CD4-positive, alpha-beta T cell (primary cell): ENCODE measurements around the gene NOXA1. TPM values are rescaled to one million over a fixed set of nuclear protein-coding genes. Genes with fewer than 3 reads are reported as not detected.

Experiments used
- ATAC-seq: fragments of 200-7000 bp; cut with Tn5 transposase; one replicate; pipeline ENCODE4 v1.10.0; 2022; ENCODE audit warnings: mild to moderate bottlenecking; ENCODE audit not compliant: poor library complexity
- CTCF ChIA-PET: fragments of 350-600 bp; sonication (Branson Sonifier 250); formaldehyde crosslinking; loops from one replicate; lab custom pipeline; 2021; ENCODE audit warnings: antibody characterized with exemption, inconsistent platforms; lab: Charles Lee
- POLR2A ChIA-PET: fragments of 350-600 bp; sonication (Branson Sonifier 250); formaldehyde crosslinking; loops from one replicate; lab custom pipeline; 2021; ENCODE audit warnings: antibody characterized with exemption, inconsistent platforms; lab: Charles Lee
- DNase-seq, 14 experiments: peaks; one replicate each; pipeline ENCODE4 v3.0.0-alpha.2; 2013 to 2020; ENCODE audit warnings: mixed read lengths in 2 of 14
- H3K27ac ChIP-seq, 2 donors: one replicate each; pipeline versions ENCODE4 v1.5.1 to v1.7.0; 2013; ENCODE audit warnings: low read length in 2 of 2, low read depth in 1 of 2, mild to moderate bottlenecking in 1 of 2
- H3K27me3 ChIP-seq, 2 experiments: 1 replicate in 1 of 2; 2 replicates in 1 of 2; pipeline versions ENCODE4 v1.6.1 to v1.7.0; 2013; ENCODE audit warnings: low read length in 2 of 2, control low read depth in 1 of 2, mild to moderate bottlenecking in 1 of 2, moderate library complexity in 1 of 2; ENCODE audit not compliant: insufficient read depth in 2 of 2, control insufficient read depth in 1 of 2
- H3K36me3 ChIP-seq: one replicate; pipeline ENCODE4 v1.6.1; 2013; ENCODE audit warnings: low read length, control low read depth; ENCODE audit not compliant: insufficient read depth
- H3K4me1 ChIP-seq: one replicate; pipeline ENCODE4 v1.6.1; 2013; ENCODE audit warnings: low read length, control low read depth; ENCODE audit not compliant: insufficient read depth
- H3K4me3 ChIP-seq: one replicate; pipeline ENCODE4 v1.5.1; 2013; ENCODE audit warnings: mild to moderate bottlenecking, low read length, moderate library complexity
- H3K9me3 ChIP-seq, 2 experiments: 1 replicate in 1 of 2; 2 replicates in 1 of 2; pipeline versions ENCODE4 v1.6.1 to v1.7.0; 2013; ENCODE audit warnings: low read length in 2 of 2, mild to moderate bottlenecking in 2 of 2, control low read depth in 1 of 2, moderate library complexity in 1 of 2; ENCODE audit not compliant: control insufficient read depth in 1 of 2, insufficient read depth in 1 of 2
- H3K27ac Mint-ChIP-seq: one replicate; pipeline ENCODE4 v1.8.0; 2020; ENCODE audit warnings: mixed read lengths
- H3K27me3 Mint-ChIP-seq: one replicate; pipeline ENCODE4 v1.8.0; 2021; ENCODE audit warnings: mixed read lengths
- H3K36me3 Mint-ChIP-seq: one replicate; pipeline ENCODE4 v1.8.0; 2021; ENCODE audit warnings: low read depth, mixed read lengths
- H3K4me1 Mint-ChIP-seq: one replicate; pipeline ENCODE4 v1.8.0; 2021; ENCODE audit warnings: low read depth, mixed read lengths
- H3K4me3 Mint-ChIP-seq: one replicate; pipeline ENCODE4 v1.8.0; 2020; ENCODE audit warnings: mild to moderate bottlenecking, mixed read lengths
- H3K9me3 Mint-ChIP-seq: one replicate; pipeline ENCODE4 v1.8.0; 2020; ENCODE audit warnings: mixed read lengths
- CTCF ChIP-seq: fragments of 200-600 bp; IDR thresholded peaks from one replicate; pipeline ENCODE4 v1.8.0; 2022; ENCODE audit warnings: antibody characterized with exemption, mild to moderate bottlenecking
- intact Hi-C, 2 experiments: fragments of 100-400 bp; cut with DNase I in 1 of 2; cut with micrococcal nuclease in 1 of 2; formaldehyde crosslinking; loops; one replicate each; pipeline versions ENCODE4 v1.15.1 to v1.9.0; 2023 to 2025; cut with DNase I, micrococcal nuclease
- total RNA-seq, 174 experiments: library from RNA in 2 of 174; stranded (reverse) in 2 of 174; gene quantifications; one replicate each; pipeline ENCODE4 v1.2.3 and lab custom pipeline; 2021 to 2026

NOXA1 gene
- total RNA-seq, 2 experiments from 2014 or later: 6.7 to 7.7 TPM

GRCh38 chr9:137410891-137411249 is 12.3 kb upstream of the NOXA1 start:
- Mint-ChIP-seq H3K27me3 (peaks cover 5% of the 10 kb centered on the region), H3K27ac (no peak overlapping the region), H3K36me3 (no peaks in the 10 kb centered on the region), H3K4me1 (peaks cover 6% of the 10 kb centered on the region), H3K4me3 (no peak overlapping the region), H3K9me3 (no peaks in the 10 kb centered on the region)
- no peak for ATAC-seq
- H3K9me3 ChIP-seq: no peaks in the 10 kb centered on the region
- no peak for DNase-seq
- POLR2A ChIA-PET: interaction anchor here (0.9 to 1.2 kb wide), 2 partner anchors 12 to 24 kb away, joined by 3 read pairs; partner anchors contain the start of gene EXD3
- no peak overlapping the region for H3K4me3 ChIP-seq
- CTCF ChIA-PET: interaction anchor here (0.6 kb wide), 1 partner anchor 10 kb away, joined by 3 read pairs; no protein-coding TSS in a partner anchor
- no peaks in the 10 kb centered on the region for H3K36me3 ChIP-seq
- H3K27me3 ChIP-seq: peaks cover 0 to 10% of the 10 kb centered on the region in 2 experiments
- H3K4me1 ChIP-seq: peaks cover 30% of the 10 kb centered on the region
- TF ChIP-seq CTCF: no peak
- intact Hi-C loops: no loop called here
- no peak overlapping the region for H3K27ac ChIP-seq

- no peaks in the 10 kb centered on the region for H3K9me3 ChIP-seq
- H3K27ac ChIP-seq: no peak overlapping the region
- peaks cover 30% of the 10 kb centered on the region for H3K4me1 ChIP-seq
- ChIA-PET POLR2A (interaction anchor here (0.9 to 1.2 kb wide), 2 partner anchors 11 to 24 kb away, joined by 3 read pairs; partner anchors contain the start of gene EXD3), CTCF (interaction anchor here (0.6 kb wide), 1 partner anchor 10 kb away, joined by 3 read pairs; no protein-coding TSS in a partner anchor)
- H3K36me3 ChIP-seq: no peaks in the 10 kb centered on the region
- no peaks in the 10 kb centered on the region for H3K36me3 Mint-ChIP-seq
- intact Hi-C loops: no loop called here
- H3K27me3 Mint-ChIP-seq: peaks cover 5% of the 10 kb centered on the region
- no peak overlapping the region for H3K4me3 Mint-ChIP-seq
- peaks cover 6% of the 10 kb centered on the region for H3K4me1 Mint-ChIP-seq
- ATAC-seq (no peak), DNase-seq (no peak)
- H3K9me3 Mint-ChIP-seq: no peaks in the 10 kb centered on the region
- H3K4me3 ChIP-seq: peak overlapping the region; percentile 16
- H3K27me3 ChIP-seq: peaks cover 0 to 8% of the 10 kb centered on the region in 2 experiments
- TF ChIP-seq CTCF: no peak
- H3K27ac Mint-ChIP-seq: no peak overlapping the region
Observed at GRCh38 chr9:137411260-137411644, 11.9 kb upstream of the NOXA1 start.

GRCh38 chr9:137411645-137412380 is 11.4 kb upstream of the NOXA1 start:
- H3K4me3 ChIP-seq: no peak overlapping the region
- intact Hi-C loops: no loop called here
- ChIA-PET CTCF (no interaction called here), POLR2A (interaction anchor here (1.0 kb wide), 1 partner anchor 11 kb away, joined by 4 read pairs; the partner anchor contains the start of genes EXD3 and NOXA1)
- peak in 6 of 14 experiments; percentile 23 to 65 (median 44) for DNase-seq
- no peak overlapping the region for H3K27ac ChIP-seq
- no peaks in the 10 kb centered on the region for H3K36me3 ChIP-seq
- peaks cover 6% of the 10 kb centered on the region for H3K4me1 Mint-ChIP-seq
- H3K27me3 ChIP-seq: peaks cover 0 to 5% of the 10 kb centered on the region in 2 experiments
- no peaks in the 10 kb centered on the region for H3K9me3 ChIP-seq
- H3K9me3 Mint-ChIP-seq: no peaks in the 10 kb centered on the region
- no peak overlapping the region for H3K27ac Mint-ChIP-seq
- H3K4me3 Mint-ChIP-seq: no peak overlapping the region
- ATAC-seq: no peak
- H3K36me3 Mint-ChIP-seq: no peaks in the 10 kb centered on the region
- peaks cover 5% of the 10 kb centered on the region for H3K27me3 Mint-ChIP-seq
- no peak for TF ChIP-seq CTCF
- peaks cover 24% of the 10 kb centered on the region for H3K4me1 ChIP-seq
